HEK293 (cell line): ENCODE measurements around the gene PUM2.

Experiments
- CTCF ChIA-PET: fragments of 350-600 bp; formaldehyde crosslinking; extraction: SDS; loops from one replicate; lab custom pipeline; 2021; ENCODE audit warnings: antibody characterized with exemption; lab: Yijun Ruan, JAX
- POLR2A ChIA-PET: fragments of 300-600 bp; formaldehyde crosslinking; extraction: SDS; loops from one replicate; lab custom pipeline; 2020; ENCODE audit warnings: antibody characterized with exemption, inconsistent platforms; lab: Yijun Ruan, JAX
- H3K27ac ChIP-seq: fragments of 200-500 bp; sonication (Bioruptor generic); 2 replicates; pipeline ENCODE4 v1.5.1; 2014; ENCODE audit warnings: low read depth, low read length, control low read depth, inconsistent platforms; ENCODE audit errors: extremely low read depth
- H3K36me3 ChIP-seq, 2 experiments: fragments of 200-500 bp in 1 of 2; sonication (Bioruptor generic) in 1 of 2; 1 replicate in 1 of 2; 2 replicates in 1 of 2; pipeline ENCODE4 v1.5.1; 2014 to 2017; ENCODE audit warnings: inconsistent platforms in 2 of 2, low read length in 2 of 2; ENCODE audit not compliant: control insufficient read depth in 2 of 2, insufficient read depth in 1 of 2
- H3K4me1 ChIP-seq: fragments of 200-500 bp; sonication (Bioruptor generic); 2 replicates; pipeline ENCODE4 v1.5.1; 2014; ENCODE audit warnings: mild to moderate bottlenecking, low read length, inconsistent platforms; ENCODE audit not compliant: control insufficient read depth, insufficient read depth
- H3K4me3 ChIP-seq: 2 replicates; pipeline ENCODE4 v1.5.1; 2011; ENCODE audit warnings: low read depth, mild to moderate bottlenecking, control low read depth, low read length, moderate library complexity
- H3K9me3 ChIP-seq: fragments of 200-500 bp; sonication (Bioruptor generic); 2 replicates; pipeline ENCODE4 v1.5.1; 2014; ENCODE audit warnings: low read depth, low read length, inconsistent platforms; ENCODE audit not compliant: control insufficient read depth, insufficient read depth
- KLF1 ChIP-seq: fragments of 450-650 bp; formaldehyde crosslinking; IDR thresholded peaks from 2 replicates; pipeline ENCODE4 v1.5.1; 2016; ENCODE audit warnings: missing biosample characterization, missing genetic modification characterization
- MZF1 ChIP-seq: fragments of 450-650 bp; formaldehyde crosslinking; IDR thresholded peaks from 2 replicates; pipeline ENCODE4 v1.5.1; 2017; ENCODE audit warnings: missing biosample characterization, missing genetic modification characterization, borderline replicate concordance
- PATZ1 ChIP-seq: fragments of 450-650 bp; formaldehyde crosslinking; IDR thresholded peaks from 2 replicates; pipeline ENCODE4 v1.5.1; 2016; ENCODE audit warnings: missing biosample characterization, missing genetic modification characterization
- SALL2 ChIP-seq: fragments of 450-650 bp; formaldehyde crosslinking; IDR thresholded peaks from 2 replicates; pipeline ENCODE4 v1.5.0; 2017; ENCODE audit warnings: missing biosample characterization, mild to moderate bottlenecking, missing genetic modification characterization, borderline replicate concordance
- SP2 ChIP-seq: fragments of 450-650 bp; formaldehyde crosslinking; IDR thresholded peaks from 2 replicates; pipeline ENCODE4 v1.5.1; 2016; ENCODE audit warnings: missing biosample characterization, missing genetic modification characterization
- ZBTB48 ChIP-seq: fragments of 450-650 bp; formaldehyde crosslinking; IDR thresholded peaks from 2 replicates; pipeline ENCODE4 v1.5.1; 2016; ENCODE audit warnings: missing biosample characterization, missing genetic modification characterization
- ZBTB49 ChIP-seq: fragments of 450-650 bp; formaldehyde crosslinking; IDR thresholded peaks from 2 replicates; pipeline ENCODE4 v1.5.1; 2016; ENCODE audit warnings: missing biosample characterization, missing genetic modification characterization, low read depth
- ZFP69B ChIP-seq: fragments of 450-650 bp; formaldehyde crosslinking; IDR thresholded peaks from 2 replicates; pipeline ENCODE4 v1.5.1; 2016; ENCODE audit warnings: missing biosample characterization, missing genetic modification characterization
- ZNF114 ChIP-seq: fragments of 450-650 bp; formaldehyde crosslinking; IDR thresholded peaks from 2 replicates; pipeline ENCODE4 v1.5.0; 2017; ENCODE audit warnings: missing biosample characterization, missing genetic modification characterization
- ZNF16 ChIP-seq: fragments of 450-650 bp; formaldehyde crosslinking; IDR thresholded peaks from 2 replicates; pipeline ENCODE4 v1.5.1; 2016; ENCODE audit warnings: low read depth, missing biosample characterization, missing genetic modification characterization
- ZNF221 ChIP-seq: fragments of 450-650 bp; formaldehyde crosslinking; IDR thresholded peaks from 2 replicates; pipeline ENCODE4 v1.5.1; 2017; ENCODE audit warnings: missing biosample characterization, missing genetic modification characterization, borderline replicate concordance
- ZNF239 ChIP-seq: fragments of 450-650 bp; formaldehyde crosslinking; IDR thresholded peaks from 2 replicates; pipeline ENCODE4 v1.5.1; 2016; ENCODE audit warnings: missing biosample characterization, missing genetic modification characterization
- ZNF302 ChIP-seq: fragments of 450-650 bp; formaldehyde crosslinking; IDR thresholded peaks from 2 replicates; pipeline ENCODE4 v1.5.1; 2016; ENCODE audit warnings: missing biosample characterization, missing genetic modification characterization, low read depth
- ZNF341 ChIP-seq: fragments of 450-650 bp; formaldehyde crosslinking; IDR thresholded peaks from 2 replicates; pipeline ENCODE4; 2016; ENCODE audit warnings: low read depth, missing biosample characterization, missing genetic modification characterization
- ZNF513 ChIP-seq: fragments of 450-650 bp; IDR thresholded peaks from 2 replicates; pipeline ENCODE4 v1.5.1; 2018; ENCODE audit warnings: missing biosample characterization, missing genetic modification characterization
- ZNF560 ChIP-seq: fragments of 450-650 bp; formaldehyde crosslinking; IDR thresholded peaks from 2 replicates; pipeline ENCODE4 v1.5.1; 2017; ENCODE audit warnings: missing biosample characterization, missing genetic modification characterization, borderline replicate concordance
- ZNF571 ChIP-seq: fragments of 450-650 bp; formaldehyde crosslinking; IDR thresholded peaks from 2 replicates; pipeline ENCODE4 v1.5.0; 2017; ENCODE audit warnings: missing biosample characterization, missing genetic modification characterization
- ZNF626 ChIP-seq: fragments of 450-650 bp; sonication (Bioruptor Pico); formaldehyde crosslinking; IDR thresholded peaks from 2 replicates; pipeline ENCODE4 v1.5.1; 2018; ENCODE audit warnings: missing biosample characterization, missing genetic modification characterization, inconsistent platforms
- ZNF639 ChIP-seq: fragments of 450-650 bp; formaldehyde crosslinking; IDR thresholded peaks from 2 replicates; pipeline ENCODE4 v1.5.1; 2016; ENCODE audit warnings: missing biosample characterization, missing genetic modification characterization
- ZNF658 ChIP-seq: fragments of 450-650 bp; formaldehyde crosslinking; IDR thresholded peaks from 2 replicates; pipeline ENCODE4; 2016; ENCODE audit warnings: missing biosample characterization, missing genetic modification characterization
- ZSCAN16 ChIP-seq: fragments of 450-650 bp; formaldehyde crosslinking; IDR thresholded peaks from 2 replicates; pipeline ENCODE4 v1.5.1; 2016; ENCODE audit warnings: missing biosample characterization, missing genetic modification characterization
- ZXDB ChIP-seq: fragments of 450-650 bp; formaldehyde crosslinking; IDR thresholded peaks from 2 replicates; pipeline ENCODE4 v1.5.1; 2016; ENCODE audit warnings: missing biosample characterization, missing genetic modification characterization
- TF ChIP-seq, protein P1 (sequence below): fragments of 450-650 bp; formaldehyde crosslinking; IDR thresholded peaks from 2 replicates; pipeline ENCODE4 v1.5.1; 2016; ENCODE audit warnings: missing biosample characterization, missing genetic modification characterization
- TF ChIP-seq, protein P2 (sequence below): fragments of 450-650 bp; formaldehyde crosslinking; optimal IDR thresholded peaks from 2 replicates; pipeline ENCODE3; 2016; ENCODE audit warnings: missing biosample characterization, mild to moderate bottlenecking, missing genetic modification characterization
- TF ChIP-seq, protein P3 (sequence below): fragments of 450-650 bp; formaldehyde crosslinking; IDR thresholded peaks from 2 replicates; pipeline ENCODE4 v1.5.1; 2016; ENCODE audit warnings: missing biosample characterization, missing genetic modification characterization

Gene PUM2

GRCh38 chr2:20212459-20212870 is 138.2 kb downstream of the PUM2 start:
- H3K4me1 ChIP-seq = peaks cover 15% of the 10 kb centered on the region
- POLR2A ChIA-PET = interaction anchor here (2.2 kb wide), 1 partner anchor 10 kb away, joined by 6 read pairs; no protein-coding TSS in a partner anchor
- H3K27ac ChIP-seq = peak overlapping the region; percentile 34; the same call in 1 of the 2 replicates
- no peaks in the 10 kb centered on the region for H3K9me3 ChIP-seq
- CTCF ChIA-PET = no interaction called here
- no peak overlapping the region for H3K4me3 ChIP-seq
- peaks cover 0 to 4% of the 10 kb centered on the region in 2 experiments; a peak in 1 of 3 replicates for H3K36me3 ChIP-seq
- TF ChIP-seq ZNF239 (tag by site-specific recombination) (no peak), ZXDB (tag by site-specific recombination) (no peak), ZNF341 (tag by site-specific recombination) (peak; percentile 17; the same call in 1 of the 2 replicates), ZSCAN16 (tag by site-specific recombination) (no peak), ZNF221 (tag by site-specific recombination) (no peak), SALL2 (tag by site-specific recombination) (no peak), ZNF626 (tag by site-specific recombination) (no peak), SP2 (tag by site-specific recombination) (peak; percentile 59), ZNF571 (tag by site-specific recombination) (no peak), ZNF114 (tag by site-specific recombination) (no peak), ZNF658 (tag by site-specific recombination) (no peak), ZNF16 (tag by site-specific recombination) (no peak), ZNF560 (tag by site-specific recombination) (no peak), ZFP69B (peak; percentile 77), ZBTB49 (tag by site-specific recombination) (no peak), MZF1 (no peak), ZNF302 (tag by site-specific recombination) (no peak), PATZ1 (0 out of 2 replicates have a peak, but pooled peaks have one; percentile 32), ZNF513 (tag by site-specific recombination) (no peak), KLF1 (no peak), ZBTB48 (tag by site-specific recombination) (no peak), ZNF639 (tag by site-specific recombination) (no peak)
- TF ChIP-seq, protein P1, sequence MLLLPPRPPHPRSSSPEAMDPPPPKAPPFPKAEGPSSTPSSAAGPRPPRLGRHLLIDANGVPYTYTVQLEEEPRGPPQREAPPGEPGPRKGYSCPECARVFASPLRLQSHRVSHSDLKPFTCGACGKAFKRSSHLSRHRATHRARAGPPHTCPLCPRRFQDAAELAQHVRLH = no peak
- TF ChIP-seq, protein P2, sequence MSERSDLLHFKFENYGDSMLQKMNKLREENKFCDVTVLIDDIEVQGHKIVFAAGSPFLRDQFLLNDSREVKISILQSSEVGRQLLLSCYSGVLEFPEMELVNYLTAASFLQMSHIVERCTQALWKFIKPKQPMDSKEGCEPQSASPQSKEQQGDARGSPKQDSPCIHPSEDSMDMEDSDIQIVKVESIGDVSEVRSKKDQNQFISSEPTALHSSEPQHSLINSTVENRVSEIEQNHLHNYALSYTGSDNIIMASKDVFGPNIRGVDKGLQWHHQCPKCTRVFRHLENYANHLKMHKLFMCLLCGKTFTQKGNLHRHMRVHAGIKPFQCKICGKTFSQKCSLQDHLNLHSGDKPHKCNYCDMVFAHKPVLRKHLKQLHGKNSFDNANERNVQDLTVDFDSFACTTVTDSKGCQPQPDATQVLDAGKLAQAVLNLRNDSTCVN = no peak
- TF ChIP-seq, protein P3, sequence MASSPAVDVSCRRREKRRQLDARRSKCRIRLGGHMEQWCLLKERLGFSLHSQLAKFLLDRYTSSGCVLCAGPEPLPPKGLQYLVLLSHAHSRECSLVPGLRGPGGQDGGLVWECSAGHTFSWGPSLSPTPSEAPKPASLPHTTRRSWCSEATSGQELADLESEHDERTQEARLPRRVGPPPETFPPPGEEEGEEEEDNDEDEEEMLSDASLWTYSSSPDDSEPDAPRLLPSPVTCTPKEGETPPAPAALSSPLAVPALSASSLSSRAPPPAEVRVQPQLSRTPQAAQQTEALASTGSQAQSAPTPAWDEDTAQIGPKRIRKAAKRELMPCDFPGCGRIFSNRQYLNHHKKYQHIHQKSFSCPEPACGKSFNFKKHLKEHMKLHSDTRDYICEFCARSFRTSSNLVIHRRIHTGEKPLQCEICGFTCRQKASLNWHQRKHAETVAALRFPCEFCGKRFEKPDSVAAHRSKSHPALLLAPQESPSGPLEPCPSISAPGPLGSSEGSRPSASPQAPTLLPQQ (tag by site-specific recombination) = peak; percentile 67
